SU-DHL-6 (cell line): ENCODE measurements around the gene TICRR.

Experiments
- CTCF ChIP-seq: fragments of 200-600 bp; sonication (generic); IDR thresholded peaks from one replicate; pipeline ENCODE4 v1.5.1; 2017; ENCODE audit warnings: antibody characterized with exemption, mild to moderate bottlenecking, low read length, moderate library complexity; ENCODE audit not compliant: insufficient read depth, poor library complexity, severe bottlenecking
- EZH2phosphoT487 ChIP-seq: fragments of 200-600 bp; sonication (generic), shearing (Covaris generic); conservative IDR thresholded peaks from 2 replicates; pipeline ENCODE4 v1.6.1; 2018; ENCODE audit warnings: mild to moderate bottlenecking, antibody characterized with exemption, low read length, moderate library complexity, mixed read lengths

- TF ChIP-seq CTCF, result no peak
- TF ChIP-seq EZH2phosphoT487, result no peak
Observed at GRCh38 chr15:89530976-89531375, 44.3 kb upstream of the TICRR start.
